PFSK-1 (cell line): ENCODE results near the gene TGFB1.

Experiments used
- POLR2AphosphoS5 ChIP-seq: IDR thresholded peaks from 2 replicates; pipeline ENCODE4 v1.6.1; 2012; ENCODE audit warnings: low read depth, mild to moderate bottlenecking, control low read depth, low read length, moderate library complexity
- REST ChIP-seq, 2 experiments: IDR thresholded peaks; 2 replicates each; pipeline versions ENCODE4 v1.6.1 to v1.8.0; 2011 to 2012; ENCODE audit warnings: low read depth in 2 of 2, low read length in 2 of 2, control low read depth in 1 of 2, inconsistent platforms in 1 of 2, mild to moderate bottlenecking in 1 of 2, moderate library complexity in 1 of 2; ENCODE audit not compliant: insufficient read depth in 1 of 2
- SIN3A ChIP-seq: IDR thresholded peaks from 2 replicates; pipeline ENCODE4 v1.6.1; 2012; ENCODE audit warnings: mild to moderate bottlenecking, low read length, moderate library complexity, borderline replicate concordance; ENCODE audit not compliant: insufficient read depth
- TAF1 ChIP-seq: IDR thresholded peaks from 2 replicates; pipeline ENCODE4 v1.6.1; 2012; ENCODE audit warnings: low read length, control low read depth, borderline replicate concordance; ENCODE audit not compliant: insufficient read depth

GRCh38 chr19:41332000-41332399, 21.7 kb downstream of the TGFB1 start:
- TF ChIP-seq POLR2AphosphoS5 = no peak
- TF ChIP-seq SIN3A = no peak
- TF ChIP-seq REST (IDR thresholded peaks at IDR 0.05; ENCODE audit: insufficient read depth in 1 of 2, low read depth in 2 of 2, low read length in 2 of 2) = no peak
- TF ChIP-seq TAF1 = no peak
